HG03196 (cell line): ENCODE data around the gene EVI5L.
"Not testable (repeated sequence)": the region's sequence is repeated elsewhere in the genome, so short reads cannot be mapped to it uniquely, and the experiment has no call there.

ENCODE experiments used
- ATAC-seq: cut with Tn5 transposase; IDR thresholded peaks from one replicate; pipeline ENCODE4 v1.9.1; 2021; ENCODE audit not compliant: unreplicated experiment

The EVI5L gene

GRCh38 chr19:7816040-7816439, 14.0 kb upstream of the EVI5L start:
- not testable (repeated sequence) for ATAC-seq

- ATAC-seq: no peak
These were observed 12.2 kb upstream of the EVI5L start for GRCh38 chr19:7817801-7818200.

GRCh38 chr19:7818806-7819205, 11.2 kb upstream of the EVI5L start:
- no peak for ATAC-seq

GRCh38 chr19:7819337-7819736, 10.7 kb upstream of the EVI5L start:
- ATAC-seq: peak; percentile 49

- no peak for ATAC-seq
These were observed 9.4 kb upstream of the EVI5L start for GRCh38 chr19:7820588-7820987.

- no peak for ATAC-seq
These were observed 7.0 kb upstream of the EVI5L start for GRCh38 chr19:7822910-7823515.

- ATAC-seq: no peak
These were observed 6.2 kb upstream of the EVI5L start for GRCh38 chr19:7823686-7824301.

- no peak for ATAC-seq
These were observed 875 bp upstream of the EVI5L start for GRCh38 chr19:7829166-7829520.

- no peak for ATAC-seq
These were observed 304 bp downstream of the EVI5L start for GRCh38 chr19:7830272-7830771.

GRCh38 chr19:7830823-7831222, 805 bp downstream of the EVI5L start:
- no peak for ATAC-seq

- ATAC-seq: no peak
These were observed 1.4 kb downstream of the EVI5L start for GRCh38 chr19:7831452-7831851.

GRCh38 chr19:7832009-7832408, 2.0 kb downstream of the EVI5L start:
- no peak for ATAC-seq

- no peak for ATAC-seq
These were observed 2.8 kb downstream of the EVI5L start for GRCh38 chr19:7832781-7833180.

GRCh38 chr19:7833225-7834099, 3.4 kb downstream of the EVI5L start:
- no peak for ATAC-seq

- no peak for ATAC-seq
These were observed 9.5 kb downstream of the EVI5L start for GRCh38 chr19:7839476-7839875.

- ATAC-seq: no peak
These were observed 10.6 kb downstream of the EVI5L start for GRCh38 chr19:7840629-7841028.

- no peak for ATAC-seq
These were observed 12.0 kb downstream of the EVI5L start for GRCh38 chr19:7841751-7842660.

- no peak for ATAC-seq
These were observed 12.8 kb downstream of the EVI5L start for GRCh38 chr19:7842661-7843294.

GRCh38 chr19:7843521-7843920, 13.5 kb downstream of the EVI5L start:
- ATAC-seq: no peak

- no peak for ATAC-seq
These were observed 14.4 kb downstream of the EVI5L start for GRCh38 chr19:7844405-7844804.
